Heart left ventricle (tissue), 16 donors: ENCODE measurements around the gene VIPAS39. TPM values are rescaled to one million over a fixed set of nuclear protein-coding genes. Genes with fewer than 3 reads are reported as not detected.
A peak's percentile ranks its signal among the peaks of the same experiment; 100 is the strongest.

ENCODE experiments used
- ATAC-seq, 4 donors: fragments of 200-7000 bp; cut with Tn5 transposase; one replicate each; pipeline ENCODE4 v1.9.1; 2020 to 2022; ENCODE audit warnings: moderate library complexity in 4 of 4, mild to moderate bottlenecking in 3 of 4, moderate number of reproducible peaks in 1 of 4
- DNase-seq, 5 donors: peaks; one replicate each; pipeline ENCODE4 v3.0.0-alpha.2; 2020
- H3K27ac ChIP-seq, 12 donors: fragments of 200-600 bp; sonication (generic) in 4 of 12; one replicate each; pipeline versions ENCODE4 v1.5.0 to v1.8.0; 2016 to 2022; ENCODE audit warnings: mild to moderate bottlenecking in 2 of 12
- H3K27me3 ChIP-seq, 9 donors: fragments of 200-600 bp; sonication (generic) in 2 of 9; one replicate each; pipeline versions ENCODE4 v1.5.1 to v1.8.0; 2016 to 2022; ENCODE audit warnings: mild to moderate bottlenecking in 3 of 9
- H3K36me3 ChIP-seq, 9 donors: fragments of 200-600 bp; sonication (generic) in 2 of 9; one replicate each; pipeline versions ENCODE4 v1.5.0 to v1.8.0; 2018 to 2022; ENCODE audit warnings: mild to moderate bottlenecking in 2 of 9
- H3K4me1 ChIP-seq, 12 donors: fragments of 200-600 bp; sonication (generic) in 4 of 12; one replicate each; pipeline versions ENCODE4 v1.5.0 to v1.8.0; 2016 to 2022; ENCODE audit warnings: mild to moderate bottlenecking in 3 of 12
- H3K4me3 ChIP-seq, 12 donors: fragments of 200-600 bp; sonication (generic) in 4 of 12; one replicate each; pipeline versions ENCODE4 v1.5.0 to v1.8.0; 2017 to 2022; ENCODE audit warnings: mild to moderate bottlenecking in 9 of 12, moderate library complexity in 4 of 12
- H3K9me3 ChIP-seq, 12 donors: fragments of 200-600 bp; sonication (generic) in 4 of 12; one replicate each; pipeline versions ENCODE4 v1.5.0 to v1.8.0; 2016 to 2022; ENCODE audit warnings: mild to moderate bottlenecking in 1 of 12
- POLR2A ChIP-seq, 2 donors: fragments of 450-650 bp; IDR thresholded peaks; one replicate each; pipeline ENCODE4 v1.6.1; 2017; ENCODE audit warnings: antibody characterized with exemption in 2 of 2, mild to moderate bottlenecking in 2 of 2, moderate library complexity in 2 of 2
- WGBS, 4 donors: extraction: QIAGEN DNeasy Blood & Tissue Kit in 2 of 4; methylation state at CpG; one replicate each; pipeline versions ENCODE4 v1.1.5 to v1.1.7; 2013 to 2018; 5-methylcytosine and 5-hydroxymethylcytosine counted together
- intact Hi-C, 10 donors: fragments of 100-400 bp; cut with DNase I; formaldehyde crosslinking; loops; one replicate each; pipeline versions ENCODE4 v1.11.1 to v1.14.2; 2022
- polyA plus RNA-seq, 2 donors: library from polyadenylated mRNA; stranded (reverse); fragments of 200-250 nt; gene quantifications; one replicate each; pipeline ENCODE4 v1.2.3, GENCODE V29; 2013
- total RNA-seq, 9 donors: library from RNA; depleted of rRNA in 2 of 9; stranded (reverse); fragments of >200 nt in 2 of 9; fragmentation: NEBNext Ultra II Directional in 3 of 9; extraction: Animal tissue kit (Norgen Biotek cat#: 25700) in 3 of 9; gene quantifications; one replicate each; pipeline versions ENCODE4 v1.1.0 to v1.2.4, GENCODE V29; 2016 to 2023
- TF ChIP-seq, protein P1 (sequence below), 12 donors: fragments of 200-600 bp; sonication (generic) in 4 of 12; IDR thresholded peaks; one replicate each; pipeline versions ENCODE4 v1.5.0 to v1.8.0; 2018 to 2022; ENCODE audit warnings: antibody characterized with exemption in 12 of 12, mild to moderate bottlenecking in 5 of 12
- donor health status: ischemic (EF 13 %, LVEDD 7.1; RV severe dilation, severe dysfunction).
- donor health status: healthy with polysubstance abuse.
- donor health status: DM: no; HTN: yes; CAD: no.
- donor health status: DM: no; HTN: no; CAD: no.
- donor health status: ischemic (EF 25% LVEDD 6.9; RV normal size, moderate dysfunction).
- donor health status: ischemic (EF 25% LVEDD 5.7; RV mildly dilated, moderate dysfunction).
- donor health status: healthy.
- donor health status: DM: yes; HTN: yes; CAD: no.
- donor health status: ischemic (EF 35%, LVEDD 5.7; RV mildly dilated, moderate dysfunction).
- donor health status: nonischemic (EF 11% LVEDD 7.7; RV severe dilation, severe dysfunction).
- donor health status: DM: yes; HTN: yes; CAD: no.
- donor health status: PGD.
- donor health status: ischemic (EF 29% LVEDD 5.4; RV normal size, mild dysfunction).
- donor health status: nonischemic (EF 23%, LVEDD 6.1; RV moderate dilation, normal function).

The VIPAS39 gene
- total and polyA plus RNA-seq, 11 donors = 6.6 to 18.4 (median 13.8) TPM

DNA sequence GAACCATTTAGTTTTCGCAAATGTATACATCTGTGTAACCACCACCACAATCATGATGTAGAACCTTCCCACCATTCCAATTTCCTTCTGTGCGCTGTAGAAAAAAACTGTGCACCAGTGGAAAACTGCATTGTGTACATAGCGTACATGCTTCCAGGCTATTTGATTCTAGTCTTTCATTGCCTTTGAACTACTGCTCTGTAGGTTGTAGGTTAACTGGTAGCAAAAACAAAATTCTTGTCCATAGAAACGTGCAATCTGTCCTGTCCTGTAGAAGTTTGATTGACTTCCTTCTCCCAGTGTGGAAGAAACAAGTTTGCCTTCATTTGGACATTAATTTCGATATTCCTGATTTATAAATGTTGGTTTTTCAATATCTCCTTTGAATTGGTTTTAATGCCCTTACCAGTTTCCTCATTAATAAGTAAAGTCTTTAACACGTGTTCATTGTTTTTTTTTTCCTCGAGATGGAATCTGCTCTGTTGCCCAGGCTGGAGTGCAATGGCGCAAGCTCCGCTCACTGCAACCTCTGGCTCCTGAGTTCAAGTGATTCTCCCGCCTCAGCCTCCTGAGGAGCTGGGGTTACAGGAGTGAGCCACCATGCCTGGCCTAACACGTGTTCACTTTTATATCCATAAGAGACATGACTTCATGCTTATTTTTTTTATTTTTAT is 44.8 kb upstream of the VIPAS39 start:
- DNase-seq (no peak), ATAC-seq (no peak)
- WGBS, 4 donors = 78 to 85% (median 80%) methylated on average over 11 of the region's 11 CpGs
- H3K9me3 ChIP-seq = peaks cover 0 to 13% (median 0%) of the 10 kb centered on the region in 12 donors
- intact Hi-C loops = no loop called here
- H3K36me3 ChIP-seq = peaks cover 0 to 7% (median 0%) of the 10 kb centered on the region in 9 donors
- peaks cover 5 to 18% (median 8%) of the 10 kb centered on the region in 12 donors for H3K4me1 ChIP-seq
- H3K27me3 ChIP-seq = peaks cover 7 to 28% (median 21%) of the 10 kb centered on the region in 9 donors
- no peak overlapping the region for H3K4me3 ChIP-seq
- no peak overlapping the region for H3K27ac ChIP-seq
- TF ChIP-seq POLR2A (IDR thresholded peaks at IDR 0.05) = no peak
- TF ChIP-seq, protein P1, sequence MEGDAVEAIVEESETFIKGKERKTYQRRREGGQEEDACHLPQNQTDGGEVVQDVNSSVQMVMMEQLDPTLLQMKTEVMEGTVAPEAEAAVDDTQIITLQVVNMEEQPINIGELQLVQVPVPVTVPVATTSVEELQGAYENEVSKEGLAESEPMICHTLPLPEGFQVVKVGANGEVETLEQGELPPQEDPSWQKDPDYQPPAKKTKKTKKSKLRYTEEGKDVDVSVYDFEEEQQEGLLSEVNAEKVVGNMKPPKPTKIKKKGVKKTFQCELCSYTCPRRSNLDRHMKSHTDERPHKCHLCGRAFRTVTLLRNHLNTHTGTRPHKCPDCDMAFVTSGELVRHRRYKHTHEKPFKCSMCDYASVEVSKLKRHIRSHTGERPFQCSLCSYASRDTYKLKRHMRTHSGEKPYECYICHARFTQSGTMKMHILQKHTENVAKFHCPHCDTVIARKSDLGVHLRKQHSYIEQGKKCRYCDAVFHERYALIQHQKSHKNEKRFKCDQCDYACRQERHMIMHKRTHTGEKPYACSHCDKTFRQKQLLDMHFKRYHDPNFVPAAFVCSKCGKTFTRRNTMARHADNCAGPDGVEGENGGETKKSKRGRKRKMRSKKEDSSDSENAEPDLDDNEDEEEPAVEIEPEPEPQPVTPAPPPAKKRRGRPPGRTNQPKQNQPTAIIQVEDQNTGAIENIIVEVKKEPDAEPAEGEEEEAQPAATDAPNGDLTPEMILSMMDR (IDR thresholded peaks at IDR 0.05) = no peak

DNA sequence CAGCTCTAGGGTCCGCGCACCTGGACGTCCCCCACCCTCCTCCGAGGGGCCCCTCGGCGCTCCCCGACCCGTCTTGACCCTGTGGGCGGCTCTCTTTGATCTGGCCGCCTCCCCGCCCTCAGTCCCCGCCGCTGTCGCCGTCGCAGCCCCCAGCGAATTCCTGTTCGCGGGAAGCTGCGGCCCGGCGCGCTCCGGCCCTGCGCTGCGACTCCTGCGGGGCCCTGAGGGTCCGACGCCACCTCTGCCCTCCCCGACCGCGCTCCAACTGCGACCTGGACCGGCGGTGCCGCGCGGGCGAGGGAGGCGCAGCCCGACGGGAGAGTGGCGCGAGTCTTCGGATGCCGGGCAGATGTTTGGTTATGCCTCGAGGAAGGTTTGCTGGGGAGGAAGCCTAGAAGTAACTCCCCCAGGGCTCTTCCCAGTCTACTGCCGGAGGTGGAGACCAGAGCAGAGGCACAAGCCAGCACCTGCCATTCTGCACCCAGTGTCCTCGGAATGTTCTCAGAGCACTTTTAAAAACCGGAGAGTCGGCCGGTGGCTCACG is 41.7 kb upstream of the VIPAS39 start:
- peak in 1 of 4 donors; percentile 18 for ATAC-seq
- peaks cover 7 to 33% (median 21%) of the 10 kb centered on the region in 9 donors for H3K27me3 ChIP-seq
- H3K36me3 ChIP-seq = no peaks in the 10 kb centered on the region
- intact Hi-C loops = no loop called here
- DNase-seq = no peak
- WGBS, 4 donors = 3 to 29% (median 5%) methylated on average over 7 to 53 of the region's 53 CpGs
- peaks cover 0 to 11% (median 0%) of the 10 kb centered on the region in 12 donors for H3K9me3 ChIP-seq
- H3K4me3 ChIP-seq = peak overlapping the region; percentile 29 to 60 (median 50)
- no peak overlapping the region for H3K27ac ChIP-seq
- no peak for TF ChIP-seq POLR2A (IDR thresholded peaks at IDR 0.05)
- TF ChIP-seq, protein P1 (IDR thresholded peaks at IDR 0.05) = no peak
- peaks cover 5 to 18% (median 8%) of the 10 kb centered on the region in 12 donors for H3K4me1 ChIP-seq

DNA sequence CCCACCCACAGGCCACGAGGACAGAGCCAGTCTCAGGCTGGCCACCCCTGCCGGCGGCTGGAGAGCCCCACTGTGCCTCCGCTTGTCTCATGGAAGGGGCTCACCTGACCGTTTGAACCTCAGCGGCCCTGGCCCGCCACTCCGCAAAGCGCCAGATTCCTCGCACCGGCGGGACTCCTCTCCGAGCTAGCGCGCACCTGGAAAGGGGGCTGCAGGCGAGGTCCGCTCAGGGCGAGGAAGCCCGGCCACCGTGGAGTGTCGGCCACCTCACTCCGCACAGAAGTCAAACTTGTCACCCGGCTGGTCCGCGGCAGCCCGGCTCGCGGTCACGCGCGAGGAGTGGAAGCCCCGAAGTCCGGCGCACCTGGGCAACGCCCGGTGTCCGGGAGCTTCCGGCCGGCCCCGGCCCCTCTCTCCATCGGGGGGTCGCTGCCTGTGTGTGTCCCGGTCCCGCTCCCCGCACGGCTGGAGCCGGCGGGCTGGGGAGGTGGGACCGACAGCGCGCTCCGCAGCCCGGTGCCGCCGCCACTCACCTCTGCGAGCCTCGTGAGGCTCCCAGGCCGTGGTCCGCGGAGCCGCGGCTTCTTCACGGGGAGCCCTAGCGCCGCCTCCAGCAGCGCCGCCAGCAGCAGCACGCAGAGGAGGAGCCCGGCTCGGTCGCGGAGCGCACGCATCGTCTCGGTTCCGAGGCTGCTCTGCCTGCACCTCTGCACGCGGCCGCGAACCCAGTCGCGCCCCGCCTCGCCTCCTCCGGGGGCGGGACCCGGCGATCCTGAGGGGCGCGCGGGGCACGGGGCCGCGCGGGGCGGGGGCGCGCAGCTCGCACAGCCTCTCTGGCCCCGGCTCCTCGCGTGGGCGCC is 40.9 kb upstream of the VIPAS39 start, which contains the start of gene ISM2:
Gene ISM2 (minus strand): TSS at position 697 of the 860 bp plus-strand sequence. CDS start 23 bp downstream, at position 674.
- TF ChIP-seq, protein P1 (IDR thresholded peaks at IDR 0.05) = no peak
- TF ChIP-seq POLR2A (IDR thresholded peaks at IDR 0.05) = no peak
- DNase-seq = peak in 2 of 5 donors; percentile 30 to 66

More for the DNA sequence above, 40.9 kb upstream of the VIPAS39 start, which contains the start of gene ISM2:
- Histone ChIP-seq H3K9me3 (peaks cover 0 to 6% (median 0%) of the 10 kb centered on the region in 12 donors), H3K27ac (no peak within 1 kb of the TSS), H3K27me3 (peaks cover 7 to 33% (median 21%) of the 10 kb centered on the region in 9 donors), H3K36me3 (no peaks in the 10 kb centered on the region), H3K4me3 (peak within 1 kb of the TSS; percentile 29 to 60 (median 50)), H3K4me1 (peaks cover 5 to 18% (median 8%) of the 10 kb centered on the region in 12 donors)
- 1 to 7% (median 3%) methylated on average over 28 to 104 of the region's 104 CpGs for WGBS, 4 donors
- intact Hi-C loops = no loop called here
- peak in 3 of 4 donors; percentile 24 to 72 (median 67) for ATAC-seq
